ENCODE measurements around the gene RPP40.

GRCh38 chr6:4971851-4972250, 32.0 kb downstream of the RPP40 start:
- TF ChIP-seq EZH2 (IDR thresholded peaks at IDR 0.05) (no peak), CTCF (IDR thresholded peaks at IDR 0.05) (no peak)

All from neural progenitor cell (in vitro differentiated cells).